Measurements from ENCODE around the gene COL5A2. TPM values are rescaled to one million over a fixed set of nuclear protein-coding genes. Genes with fewer than 3 reads are reported as not detected.

Gene COL5A2
- total RNA-seq, 1 donor from 2014 or later: 11.2 TPM

DNA sequence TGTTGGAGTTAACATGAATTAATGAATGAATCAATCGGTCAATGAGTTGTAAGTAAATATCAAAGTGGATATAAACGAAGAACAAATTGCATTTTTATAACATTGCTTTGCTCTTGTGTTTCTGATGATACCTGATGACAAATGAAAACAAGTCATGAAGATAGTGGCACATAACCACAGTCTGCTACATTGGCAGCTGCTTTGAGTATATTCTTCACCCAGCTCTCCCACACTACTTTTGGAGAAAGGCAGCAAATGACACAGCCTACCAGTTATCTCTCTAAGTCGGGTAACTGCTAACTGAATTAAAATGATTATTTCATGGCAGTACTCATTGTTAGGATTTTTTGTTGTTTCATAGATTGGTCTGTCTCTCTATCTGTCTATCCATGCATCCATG is 76.8 kb downstream of the COL5A2 start:
- no peaks in the 10 kb centered on the region for H3K4me1 Mint-ChIP-seq
- DNase-seq (ENCODE audit: low spot score): no peak

DNA sequence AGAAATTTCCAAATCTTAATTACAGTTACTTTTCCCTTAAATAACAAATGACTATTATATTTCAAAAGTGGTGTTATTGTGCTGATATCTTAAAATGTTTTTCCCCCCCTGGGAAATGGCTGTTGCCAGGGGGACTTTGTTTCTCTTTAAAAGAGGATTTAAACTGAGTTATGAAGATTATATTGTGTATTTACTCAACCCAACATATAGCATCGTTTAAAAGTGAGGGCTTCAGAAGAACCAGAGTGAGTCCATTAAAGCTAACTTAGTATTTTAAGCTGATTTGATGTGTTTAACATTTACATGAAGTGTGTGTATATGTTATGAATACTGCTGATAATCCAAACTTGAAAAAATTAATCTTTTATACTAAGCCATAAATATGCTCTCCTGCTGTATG is 81.6 kb downstream of the COL5A2 start:
- Mint-ChIP-seq H3K36me3 (peaks cover 4% of the 10 kb centered on the region), H3K9me3 (no peaks in the 10 kb centered on the region), H3K4me1 (no peaks in the 10 kb centered on the region), H3K27me3 (ENCODE audit: insufficient read depth, low read depth) (no peaks in the 10 kb centered on the region), H3K27ac (no peak overlapping the region), H3K4me3 (no peak overlapping the region)
- DNase-seq (ENCODE audit: low spot score): no peak
- H4K20me1 ChIP-seq (ENCODE audit: low read depth): no peaks in the 10 kb centered on the region
- no peak for TF ChIP-seq EZH2phosphoT487 (IDR thresholded peaks at IDR 0.05)
- no peaks in the 10 kb centered on the region for H3F3A ChIP-seq (ENCODE audit: low read depth)
- H3K27ac ChIP-seq: no peak overlapping the region
- no peaks in the 10 kb centered on the region for H3K4me1 ChIP-seq
- H3K27me3 ChIP-seq: no peaks in the 10 kb centered on the region
- H3K9me3 ChIP-seq (ENCODE audit: low read depth): no peaks in the 10 kb centered on the region
- H3K9ac ChIP-seq: no peak overlapping the region
- no peak overlapping the region for H3K4me2 ChIP-seq
- H3K36me3 ChIP-seq: no peaks in the 10 kb centered on the region
- no peak overlapping the region for H3K4me3 ChIP-seq
- no peaks in the 10 kb centered on the region for H3K79me2 ChIP-seq (ENCODE audit: low read depth)
- no peak overlapping the region for H2AFZ ChIP-seq (replicated peaks)

More for the DNA sequence above, 76.8 kb downstream of the COL5A2 start:
- H3K4me1 ChIP-seq: no peaks in the 10 kb centered on the region
- no peak overlapping the region for H3K4me2 ChIP-seq
- H3K27me3 Mint-ChIP-seq (ENCODE audit: insufficient read depth, low read depth): no peaks in the 10 kb centered on the region
- no peaks in the 10 kb centered on the region for H3K36me3 Mint-ChIP-seq
- H3K4me3 Mint-ChIP-seq: no peak overlapping the region
- H3K36me3 ChIP-seq: no peaks in the 10 kb centered on the region
- H3K27ac Mint-ChIP-seq: no peak overlapping the region
- H3K27me3 ChIP-seq: no peaks in the 10 kb centered on the region
- H3F3A ChIP-seq (ENCODE audit: low read depth): no peaks in the 10 kb centered on the region
- H3K9me3 Mint-ChIP-seq: no peaks in the 10 kb centered on the region
- H2AFZ ChIP-seq (replicated peaks): no peak overlapping the region
- no peaks in the 10 kb centered on the region for H4K20me1 ChIP-seq (ENCODE audit: low read depth)
- TF ChIP-seq, protein P1, sequence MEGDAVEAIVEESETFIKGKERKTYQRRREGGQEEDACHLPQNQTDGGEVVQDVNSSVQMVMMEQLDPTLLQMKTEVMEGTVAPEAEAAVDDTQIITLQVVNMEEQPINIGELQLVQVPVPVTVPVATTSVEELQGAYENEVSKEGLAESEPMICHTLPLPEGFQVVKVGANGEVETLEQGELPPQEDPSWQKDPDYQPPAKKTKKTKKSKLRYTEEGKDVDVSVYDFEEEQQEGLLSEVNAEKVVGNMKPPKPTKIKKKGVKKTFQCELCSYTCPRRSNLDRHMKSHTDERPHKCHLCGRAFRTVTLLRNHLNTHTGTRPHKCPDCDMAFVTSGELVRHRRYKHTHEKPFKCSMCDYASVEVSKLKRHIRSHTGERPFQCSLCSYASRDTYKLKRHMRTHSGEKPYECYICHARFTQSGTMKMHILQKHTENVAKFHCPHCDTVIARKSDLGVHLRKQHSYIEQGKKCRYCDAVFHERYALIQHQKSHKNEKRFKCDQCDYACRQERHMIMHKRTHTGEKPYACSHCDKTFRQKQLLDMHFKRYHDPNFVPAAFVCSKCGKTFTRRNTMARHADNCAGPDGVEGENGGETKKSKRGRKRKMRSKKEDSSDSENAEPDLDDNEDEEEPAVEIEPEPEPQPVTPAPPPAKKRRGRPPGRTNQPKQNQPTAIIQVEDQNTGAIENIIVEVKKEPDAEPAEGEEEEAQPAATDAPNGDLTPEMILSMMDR (IDR thresholded peaks at IDR 0.05): no peak
- TF ChIP-seq EZH2phosphoT487 (IDR thresholded peaks at IDR 0.05): no peak
- no peak for TF ChIP-seq EZH2 (IDR thresholded peaks at IDR 0.05)
- no peak overlapping the region for H3K4me3 ChIP-seq
- H3K27ac ChIP-seq: no peak overlapping the region
- H3K9ac ChIP-seq: no peak overlapping the region
- H3K79me2 ChIP-seq (ENCODE audit: low read depth): no peaks in the 10 kb centered on the region
- no peaks in the 10 kb centered on the region for H3K9me3 ChIP-seq (ENCODE audit: low read depth)

DNA sequence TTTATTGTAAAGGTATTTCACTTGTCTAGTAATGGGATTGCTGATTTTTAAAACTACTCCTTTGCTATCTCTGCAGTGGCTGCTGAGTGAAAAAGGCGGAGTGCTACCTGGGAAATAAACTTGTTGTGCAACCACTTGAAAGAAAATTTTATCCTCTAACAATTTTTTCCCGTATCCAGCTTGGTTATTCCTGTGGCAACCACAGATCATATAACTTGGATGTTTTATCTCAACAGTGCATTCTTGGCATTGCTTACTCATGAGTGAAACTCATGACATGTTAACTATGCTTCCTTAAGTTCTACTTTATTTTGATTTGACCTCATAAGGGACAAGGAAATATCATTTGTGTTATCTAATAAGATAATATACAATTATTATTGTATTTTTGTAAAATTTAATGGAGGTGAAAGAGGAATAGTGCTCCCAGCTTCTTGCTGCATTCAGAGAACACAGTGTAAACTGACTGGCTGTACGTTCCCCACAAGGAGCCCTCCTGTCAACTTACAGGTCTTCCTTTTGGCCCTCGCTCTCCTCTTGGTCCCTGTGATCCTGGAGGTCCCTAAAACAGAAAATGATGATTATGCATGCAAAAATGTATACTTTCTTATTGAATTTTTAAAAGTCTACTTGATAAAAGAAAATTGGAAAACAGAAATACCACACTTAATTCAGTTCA is 82.7 kb downstream of the COL5A2 start:
- no peak overlapping the region for H3K27ac ChIP-seq
- no peak overlapping the region for H3K27ac Mint-ChIP-seq
- H4K20me1 ChIP-seq (ENCODE audit: low read depth): no peaks in the 10 kb centered on the region
- no peak overlapping the region for H3K4me3 ChIP-seq
- peaks cover 4% of the 10 kb centered on the region for H3K36me3 Mint-ChIP-seq
- no peaks in the 10 kb centered on the region for H3K4me1 Mint-ChIP-seq
- H3K27me3 ChIP-seq: no peaks in the 10 kb centered on the region
- H3K27me3 Mint-ChIP-seq (ENCODE audit: insufficient read depth, low read depth): no peaks in the 10 kb centered on the region
- no peak overlapping the region for H3K9ac ChIP-seq
- no peak overlapping the region for H2AFZ ChIP-seq (replicated peaks)
- no peaks in the 10 kb centered on the region for H3K4me1 ChIP-seq
- H3F3A ChIP-seq (ENCODE audit: low read depth): no peaks in the 10 kb centered on the region
- H3K36me3 ChIP-seq: no peaks in the 10 kb centered on the region
- H3K9me3 Mint-ChIP-seq: no peaks in the 10 kb centered on the region
- TF ChIP-seq EZH2phosphoT487 (IDR thresholded peaks at IDR 0.05) (no peak), EZH2 (IDR thresholded peaks at IDR 0.05) (no peak)
- TF ChIP-seq, protein P1 (IDR thresholded peaks at IDR 0.05): no peak
- DNase-seq (ENCODE audit: low spot score): no peak
- no peaks in the 10 kb centered on the region for H3K9me3 ChIP-seq (ENCODE audit: low read depth)
- no peak overlapping the region for H3K4me3 Mint-ChIP-seq
- no peaks in the 10 kb centered on the region for H3K79me2 ChIP-seq (ENCODE audit: low read depth)
- H3K4me2 ChIP-seq: no peak overlapping the region

DNA sequence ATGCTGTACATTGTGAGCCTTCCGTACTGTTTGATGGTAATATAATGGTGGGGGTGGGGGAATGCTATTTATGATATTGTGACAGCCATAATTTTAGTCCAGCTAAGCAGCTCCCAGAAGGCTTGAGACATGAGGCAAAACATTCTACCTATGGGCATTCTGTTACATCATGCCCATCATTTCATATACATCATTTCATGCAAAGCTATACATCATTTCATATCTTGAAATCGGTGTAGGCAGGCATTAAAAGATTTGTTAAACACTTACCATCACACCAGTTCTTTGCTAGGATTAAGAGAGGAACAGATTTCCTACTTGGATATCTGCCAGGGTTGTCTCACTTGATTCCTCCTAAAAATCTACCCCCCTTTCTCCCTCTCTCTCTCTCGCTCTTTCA is 84.5 kb downstream of the COL5A2 start:
- H3K36me3 ChIP-seq: no peaks in the 10 kb centered on the region
- no peak overlapping the region for H3K4me2 ChIP-seq
- H3K79me2 ChIP-seq (ENCODE audit: low read depth): no peaks in the 10 kb centered on the region
- H3K27ac ChIP-seq: no peak overlapping the region
- H2AFZ ChIP-seq (replicated peaks): no peak overlapping the region
- H4K20me1 ChIP-seq (ENCODE audit: low read depth): no peaks in the 10 kb centered on the region
- H3K9ac ChIP-seq: no peak overlapping the region
- no peaks in the 10 kb centered on the region for H3F3A ChIP-seq (ENCODE audit: low read depth)
- Mint-ChIP-seq H3K4me1 (no peaks in the 10 kb centered on the region), H3K27ac (no peak overlapping the region), H3K36me3 (peaks cover 4% of the 10 kb centered on the region), H3K9me3 (no peaks in the 10 kb centered on the region), H3K27me3 (ENCODE audit: insufficient read depth, low read depth) (no peaks in the 10 kb centered on the region), H3K4me3 (no peak overlapping the region)
- no peaks in the 10 kb centered on the region for H3K4me1 ChIP-seq
- TF ChIP-seq EZH2phosphoT487 (IDR thresholded peaks at IDR 0.05): no peak
- TF ChIP-seq, protein P1 (IDR thresholded peaks at IDR 0.05): no peak
- no peak for TF ChIP-seq EZH2 (IDR thresholded peaks at IDR 0.05)
- H3K9me3 ChIP-seq (ENCODE audit: low read depth): no peaks in the 10 kb centered on the region
- no peak for DNase-seq (ENCODE audit: low spot score)
- H3K27me3 ChIP-seq: no peaks in the 10 kb centered on the region
- H3K4me3 ChIP-seq: no peak overlapping the region
